ENCODE measurements around the gene EMC9. TPM values are rescaled to one million over a fixed set of nuclear protein-coding genes. Genes with fewer than 3 reads are reported as not detected.

EMC9 gene
- total RNA-seq, 6 experiments from 2014 or later, result 13.2 to 17.0 (median 15.3) TPM

DNA sequence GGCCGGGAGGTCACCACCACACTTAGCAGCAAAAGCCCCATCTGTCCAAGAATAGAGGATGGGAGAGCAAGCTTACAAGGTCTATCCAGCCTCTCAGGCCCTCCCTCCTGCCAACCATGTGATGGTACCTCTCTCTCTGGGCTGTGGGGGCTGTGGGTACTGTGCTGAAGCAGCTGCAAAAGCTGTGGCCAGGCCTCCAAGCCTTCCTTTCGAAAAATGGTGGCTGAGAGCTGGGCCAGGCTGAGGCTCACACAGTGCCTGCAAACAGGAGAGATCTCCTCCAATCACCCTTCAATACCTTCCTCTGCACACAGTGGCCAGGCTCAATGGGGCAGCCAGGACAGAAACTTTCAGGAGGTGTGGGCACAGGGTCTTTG is 46.1 kb upstream of the EMC9 start:
- Mint-ChIP-seq H3K9me3 (no peaks in the 10 kb centered on the region), H3K4me1 (ENCODE audit: low read depth) (peaks cover 35% of the 10 kb centered on the region), H3K27me3 (ENCODE audit: insufficient read depth) (peaks cover 7% of the 10 kb centered on the region), H3K27ac (peak overlapping the region; percentile 92), H3K36me3 (ENCODE audit: low read depth) (peaks cover 23% of the 10 kb centered on the region), H3K4me3 (peak overlapping the region; percentile 90)
- TF ChIP-seq, protein P1, sequence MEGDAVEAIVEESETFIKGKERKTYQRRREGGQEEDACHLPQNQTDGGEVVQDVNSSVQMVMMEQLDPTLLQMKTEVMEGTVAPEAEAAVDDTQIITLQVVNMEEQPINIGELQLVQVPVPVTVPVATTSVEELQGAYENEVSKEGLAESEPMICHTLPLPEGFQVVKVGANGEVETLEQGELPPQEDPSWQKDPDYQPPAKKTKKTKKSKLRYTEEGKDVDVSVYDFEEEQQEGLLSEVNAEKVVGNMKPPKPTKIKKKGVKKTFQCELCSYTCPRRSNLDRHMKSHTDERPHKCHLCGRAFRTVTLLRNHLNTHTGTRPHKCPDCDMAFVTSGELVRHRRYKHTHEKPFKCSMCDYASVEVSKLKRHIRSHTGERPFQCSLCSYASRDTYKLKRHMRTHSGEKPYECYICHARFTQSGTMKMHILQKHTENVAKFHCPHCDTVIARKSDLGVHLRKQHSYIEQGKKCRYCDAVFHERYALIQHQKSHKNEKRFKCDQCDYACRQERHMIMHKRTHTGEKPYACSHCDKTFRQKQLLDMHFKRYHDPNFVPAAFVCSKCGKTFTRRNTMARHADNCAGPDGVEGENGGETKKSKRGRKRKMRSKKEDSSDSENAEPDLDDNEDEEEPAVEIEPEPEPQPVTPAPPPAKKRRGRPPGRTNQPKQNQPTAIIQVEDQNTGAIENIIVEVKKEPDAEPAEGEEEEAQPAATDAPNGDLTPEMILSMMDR (IDR thresholded peaks at IDR 0.05), result no peak
- no peak for DNase-seq

DNA sequence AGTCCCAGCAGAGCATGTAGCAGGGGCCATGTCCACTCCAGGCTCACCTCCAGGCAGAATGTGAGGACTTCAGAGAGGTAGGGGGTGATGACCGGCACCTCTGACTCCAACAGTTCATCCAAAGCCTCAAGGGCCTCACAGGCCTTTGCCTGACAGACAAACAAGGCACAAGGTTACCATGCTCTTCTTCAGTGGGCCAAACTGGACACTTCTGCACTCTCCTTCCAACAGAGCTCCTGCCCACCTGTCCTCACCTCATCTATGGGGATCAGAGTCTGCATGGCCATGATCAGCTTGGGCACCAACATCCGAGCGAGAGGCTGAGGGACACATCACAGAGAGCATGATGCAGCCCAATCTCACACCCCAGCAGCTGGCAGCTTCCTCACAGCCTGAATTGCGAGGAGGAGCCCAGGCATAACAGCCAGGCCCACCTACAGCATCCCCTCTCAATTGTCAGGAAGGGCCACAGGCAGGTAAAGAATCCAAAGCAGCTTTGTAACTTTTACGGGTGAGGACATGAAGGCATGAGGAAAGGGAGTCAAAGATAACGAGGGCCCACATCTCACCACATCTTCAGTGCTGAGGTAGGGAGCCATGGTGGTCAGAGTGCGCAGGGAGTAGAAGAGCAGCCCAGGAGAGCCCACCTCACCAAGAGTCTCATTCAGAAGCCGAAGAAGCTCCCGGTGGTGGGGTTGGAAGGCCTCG is 45.6 kb upstream of the EMC9 start:
- Mint-ChIP-seq H3K4me3 (peak overlapping the region; percentile 90), H3K27me3 (ENCODE audit: insufficient read depth) (peaks cover 7% of the 10 kb centered on the region), H3K27ac (peak overlapping the region; percentile 3; the same call in 1 of the 2 replicates), H3K9me3 (no peaks in the 10 kb centered on the region), H3K4me1 (ENCODE audit: low read depth) (peaks cover 30% of the 10 kb centered on the region), H3K36me3 (ENCODE audit: low read depth) (peaks cover 20% of the 10 kb centered on the region; the same call in 1 of the 2 replicates)
- no peak for DNase-seq
- TF ChIP-seq, protein P1 (IDR thresholded peaks at IDR 0.05), result no peak

DNA sequence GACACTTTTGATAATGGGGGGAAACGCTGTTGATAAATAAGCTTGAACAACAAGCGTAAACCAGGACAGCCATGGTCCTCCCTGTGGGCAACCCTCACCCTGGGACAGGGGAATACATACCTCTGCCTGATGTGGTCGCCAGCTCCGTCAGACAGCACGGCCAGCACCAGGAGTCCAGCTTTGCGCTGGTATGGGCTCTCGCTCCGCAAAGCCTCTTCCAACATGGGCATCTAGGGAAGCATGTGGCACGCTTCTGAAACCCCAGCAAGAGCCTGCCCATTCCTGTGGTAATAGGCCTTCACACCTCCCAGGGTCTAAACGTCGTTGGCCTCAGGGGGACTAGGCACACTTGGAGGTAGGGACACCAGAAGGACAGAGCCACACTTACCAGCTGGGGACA is 44.4 kb upstream of the EMC9 start:
- TF ChIP-seq, protein P1 (IDR thresholded peaks at IDR 0.05), result no peak
- H3K4me1 Mint-ChIP-seq (ENCODE audit: low read depth), result peaks cover 33% of the 10 kb centered on the region
- H3K9me3 Mint-ChIP-seq, result no peaks in the 10 kb centered on the region
- H3K27me3 Mint-ChIP-seq (ENCODE audit: insufficient read depth), result peaks cover 7% of the 10 kb centered on the region; the same call in 1 of the 2 replicates
- peaks cover 16% of the 10 kb centered on the region; the same call in 1 of the 2 replicates for H3K36me3 Mint-ChIP-seq (ENCODE audit: low read depth)
- no peak overlapping the region for H3K27ac Mint-ChIP-seq
- no peak for DNase-seq
- H3K4me3 Mint-ChIP-seq, result no peak overlapping the region

DNA sequence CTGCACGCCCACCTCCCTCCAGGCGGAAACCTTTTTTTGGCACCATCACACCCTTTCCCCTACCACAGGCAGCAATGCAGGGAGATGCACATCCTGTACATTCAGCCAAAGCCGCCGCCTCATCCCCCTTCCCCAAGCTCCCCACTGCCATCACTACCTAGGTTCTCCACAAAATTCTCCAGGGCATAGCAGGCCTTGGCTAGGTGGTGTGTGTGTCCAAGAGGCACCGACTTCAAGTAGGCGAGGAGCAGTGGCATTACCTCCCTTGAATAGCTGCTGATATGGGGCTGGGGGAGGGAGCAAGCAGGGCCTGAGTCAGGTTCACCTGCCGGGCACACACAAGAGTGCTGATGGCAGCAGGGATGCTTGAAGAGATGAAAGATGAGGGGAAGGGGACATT is 43.6 kb upstream of the EMC9 start:
- no peak overlapping the region for H3K4me3 Mint-ChIP-seq
- H3K9me3 Mint-ChIP-seq, result no peaks in the 10 kb centered on the region
- no peak overlapping the region for H3K27ac Mint-ChIP-seq
- H3K27me3 Mint-ChIP-seq (ENCODE audit: insufficient read depth), result peaks cover 7% of the 10 kb centered on the region; the same call in 1 of the 2 replicates
- DNase-seq, result no peak
- TF ChIP-seq, protein P1 (IDR thresholded peaks at IDR 0.05), result no peak
- peaks cover 35% of the 10 kb centered on the region for H3K4me1 Mint-ChIP-seq (ENCODE audit: low read depth)
- peaks cover 13% of the 10 kb centered on the region for H3K36me3 Mint-ChIP-seq (ENCODE audit: low read depth)

DNA sequence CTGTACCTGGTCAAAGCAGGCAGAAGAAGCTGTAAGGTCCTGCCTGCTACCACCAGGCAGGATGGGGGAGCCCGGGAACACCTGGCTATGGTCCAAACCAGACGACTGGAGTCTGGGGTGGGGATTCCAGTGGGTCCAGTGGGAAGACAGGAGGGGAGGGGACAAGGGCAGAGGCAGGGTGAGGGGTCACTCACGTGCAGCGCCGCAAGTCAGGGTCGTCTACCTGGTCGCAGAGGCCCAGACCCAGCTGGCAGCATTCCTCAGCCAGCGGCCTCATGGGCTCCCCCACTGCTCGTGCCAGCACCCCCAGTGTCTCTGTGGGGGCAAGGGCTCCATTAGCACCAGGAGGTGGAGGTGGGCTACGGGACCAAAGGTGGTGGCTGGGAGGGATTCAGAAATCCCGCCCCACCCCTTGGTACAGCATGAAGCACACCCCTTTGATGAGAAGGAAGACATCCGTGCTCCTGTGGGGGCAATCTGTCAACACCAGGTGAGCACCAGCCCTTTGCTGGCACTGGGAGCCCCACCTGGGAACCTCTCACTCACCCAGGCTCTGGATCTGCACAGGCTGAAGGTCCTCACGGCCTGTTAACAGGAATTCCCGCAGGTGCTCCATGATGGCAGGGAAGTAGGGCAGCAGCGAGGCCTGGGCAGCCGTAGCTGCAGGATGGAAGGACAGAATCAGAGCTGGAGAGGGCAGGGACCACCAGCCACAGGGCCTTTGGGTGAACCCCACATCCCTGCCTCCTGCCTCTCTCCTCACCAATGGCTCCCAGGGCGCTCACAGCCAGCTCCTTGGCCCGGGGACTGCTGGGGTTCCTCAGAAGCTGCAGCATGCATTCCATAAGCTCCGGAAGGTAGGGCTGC is 42.9 kb upstream of the EMC9 start:
- no peaks in the 10 kb centered on the region for H3K9me3 Mint-ChIP-seq
- H3K27me3 Mint-ChIP-seq (ENCODE audit: insufficient read depth), result peaks cover 7% of the 10 kb centered on the region
- peaks cover 35% of the 10 kb centered on the region for H3K4me1 Mint-ChIP-seq (ENCODE audit: low read depth)
- H3K4me3 Mint-ChIP-seq, result no peak overlapping the region
- no peak overlapping the region for H3K27ac Mint-ChIP-seq
- peaks cover 16% of the 10 kb centered on the region for H3K36me3 Mint-ChIP-seq (ENCODE audit: low read depth)
- DNase-seq, result no peak
- TF ChIP-seq, protein P1 (IDR thresholded peaks at IDR 0.05), result no peak

All from HFFc6 (cell line).